GM12878 (cell line): ENCODE results near the gene SPCS3. TPM values are rescaled to one million over a fixed set of nuclear protein-coding genes. Genes with fewer than 3 reads are reported as not detected.

Source experiments
- ATAC-seq: fragments of 200-7000 bp; cut with Tn5 transposase; 3 replicates; pipeline ENCODE4 v1.9.1; 2020; ENCODE audit warnings: mild to moderate bottlenecking, moderate library complexity
- BruUV-seq: library from RNA; stranded (reverse); fragments of 400-500 nt; replicated peaks from 2 replicates; lab custom pipeline; 2021; lab: Mats Ljungman, UMichigan
- CTCF ChIA-PET: fragments of 300-600 bp; sonication (Branson Sonifier 250); formaldehyde crosslinking; extraction: SDS; loops from one replicate; lab custom pipeline; 2021; ENCODE audit warnings: inconsistent platforms; lab: Yijun Ruan, JAX
- POLR2A ChIA-PET: fragments of 350-600 bp; formaldehyde crosslinking; extraction: SDS; loops from one replicate; lab custom pipeline; 2021; ENCODE audit warnings: inconsistent platforms; lab: Charles Lee
- RAD21 ChIA-PET: fragments of 300-600 bp; sonication (Branson Sonifier 250); formaldehyde crosslinking; loops from one replicate; lab custom pipeline; 2023; ENCODE audit warnings: antibody characterized with exemption; ENCODE audit not compliant: unreplicated experiment; lab: Charles Lee
- SMC1A ChIA-PET: fragments of 300-600 bp; sonication (Branson Sonifier 250); formaldehyde crosslinking; loops from one replicate; lab custom pipeline; 2023; ENCODE audit not compliant: unreplicated experiment, uncharacterized antibody; lab: Charles Lee
- DNase-seq: peaks from one replicate; pipeline ENCODE4 v3.0.0-alpha.2; 2011; ENCODE audit warnings: low read depth, low spot score
- FAIRE-seq: peaks from 3 replicates; lab custom pipeline; 2011; peaks lifted over from hg19 to GRCh38; lab: Jason Lieb, UNC
- H2AFZ ChIP-seq: 2 replicates; pipeline ENCODE4 v1.6.0; 2011; ENCODE audit warnings: low read depth, low read length, control low read depth; ENCODE audit not compliant: control insufficient read depth
- H3K27ac ChIP-seq: 2 replicates; pipeline ENCODE4 v1.5.1; 2011; ENCODE audit warnings: control low read depth; ENCODE audit not compliant: control insufficient read depth, insufficient read depth
- H3K27me3 ChIP-seq, 2 experiments: replicated peaks in 1 of 2; 2 replicates each; pipeline versions ENCODE4 v1.6.0 to v1.6.1; 2011; ENCODE audit warnings: low read length in 1 of 2; ENCODE audit not compliant: control insufficient read depth in 2 of 2, insufficient read depth in 2 of 2
- H3K36me3 ChIP-seq, 2 experiments: 2 replicates each; pipeline ENCODE4 v1.5.1; 2011; ENCODE audit warnings: low read length in 1 of 2; ENCODE audit not compliant: control insufficient read depth in 2 of 2, insufficient read depth in 2 of 2
- H3K4me1 ChIP-seq: 2 replicates; pipeline ENCODE4 v1.6.1; 2011; ENCODE audit warnings: mild to moderate bottlenecking, low read length, moderate library complexity, mixed read lengths; ENCODE audit not compliant: control insufficient read depth, insufficient read depth
- H3K4me2 ChIP-seq: 2 replicates; pipeline ENCODE4 v1.6.0; 2011; ENCODE audit warnings: control low read depth; ENCODE audit not compliant: control insufficient read depth, insufficient read depth
- H3K4me3 ChIP-seq: fragments of 200-600 bp; sonication (generic); 2 replicates; pipeline ENCODE4 v1.5.1; 2016
- H3K79me2 ChIP-seq: 2 replicates; pipeline ENCODE4 v1.6.0; 2011; ENCODE audit warnings: low read length; ENCODE audit not compliant: control insufficient read depth, insufficient read depth
- H3K9ac ChIP-seq: 2 replicates; pipeline ENCODE4 v1.8.0; 2011; ENCODE audit warnings: low read length, control low read depth, mixed read lengths; ENCODE audit not compliant: control insufficient read depth, insufficient read depth
- H3K9me3 ChIP-seq: replicated peaks from 3 replicates; pipeline ENCODE4 v1.5.1; 2011; ENCODE audit warnings: mild to moderate bottlenecking, low read length; ENCODE audit not compliant: control insufficient read depth, insufficient read depth
- H4K20me1 ChIP-seq: 2 replicates; pipeline ENCODE4 v1.6.0; 2011; ENCODE audit not compliant: control insufficient read depth, insufficient read depth
- BACH1 ChIP-seq: fragments of 450-650 bp; IDR thresholded peaks from 2 replicates; pipeline ENCODE4 v1.6.1; 2017; ENCODE audit warnings: mild to moderate bottlenecking, borderline replicate concordance
- FOS ChIP-seq: IDR thresholded peaks from 3 replicates; pipeline ENCODE4 v1.6.1; 2011; ENCODE audit warnings: borderline replicate concordance; ENCODE audit not compliant: insufficient read length; ENCODE audit errors: extremely low read depth
- FOXK2 ChIP-seq: fragments of 450-650 bp; IDR thresholded peaks from 2 replicates; pipeline ENCODE4 v1.6.1; 2017; ENCODE audit warnings: mild to moderate bottlenecking, moderate library complexity
- NFXL1 ChIP-seq: fragments of 450-650 bp; IDR thresholded peaks from 2 replicates; pipeline ENCODE4 v1.6.1; 2017; ENCODE audit warnings: antibody characterized with exemption, mild to moderate bottlenecking, borderline replicate concordance
- RCOR1 ChIP-seq: conservative IDR thresholded peaks from 2 replicates; pipeline ENCODE4 v1.6.1; 2012; ENCODE audit warnings: low read depth, low read length, improper control_type of control experiment
- SIX5 ChIP-seq: IDR thresholded peaks from 2 replicates; pipeline ENCODE4 v1.6.1; 2011; ENCODE audit warnings: mild to moderate bottlenecking, low read depth, low read length, moderate library complexity; ENCODE audit not compliant: severe bottlenecking
- SUZ12 ChIP-seq: fragments of 200-600 bp; sonication (generic); IDR thresholded peaks from one replicate; pipeline ENCODE4 v1.6.1; 2018; ENCODE audit warnings: antibody characterized with exemption, mild to moderate bottlenecking; ENCODE audit not compliant: unreplicated experiment
- TBL1XR1 ChIP-seq: IDR thresholded peaks from 2 replicates; pipeline ENCODE4 v1.6.1; 2012; ENCODE audit warnings: low read depth, low read length, improper control_type of control experiment
- WGBS: methylation state at CpG from one replicate; pipeline ENCODE4 v1.1.6; 2016; ENCODE audit warnings: low lambda C conversion rate; ENCODE audit not compliant: insufficient replicate concordance, insufficient coverage; ENCODE audit errors: missing lambda C conversion rate; 5-methylcytosine and 5-hydroxymethylcytosine counted together
- in situ Hi-C: fragments of 300-500 bp; cut with MboI; formaldehyde crosslinking; loops from 9 replicates; pipeline ENCODE4 v1.14.3; 2018; ENCODE audit warnings: mixed read lengths
- intact Hi-C: fragments of 100-400 bp; cut with micrococcal nuclease; formaldehyde crosslinking; loops from one replicate; pipeline ENCODE4 v1.14.2; 2022; ENCODE audit not compliant: unreplicated experiment
- polyA plus RNA-seq, 11 experiments: library from polyadenylated mRNA; depleted of rRNA in 4 of 11; unstranded in 6 of 11; stranded (reverse) in 5 of 11; fragments of >200 nt; fragmentation: Nextera tagmentation in 4 of 11; fragmentation: Illumina TruSeq in 1 of 11; extraction: Ambion mirVana in 4 of 11; extraction: Trizol in 1 of 11; gene quantifications; 1 replicate in 1 of 11; 2 replicates in 10 of 11; pipeline versions ENCODE4 v1.2.1 to v1.2.3, GENCODE V29; 2011 to 2016; ENCODE audit warnings: inconsistent platforms in 2 of 11, missing spikeins in 2 of 11, low read depth in 1 of 11
- total RNA-seq, 4 experiments: library from RNA; depleted of rRNA in 3 of 4; stranded (reverse); fragments of >200 nt in 3 of 4; fragmentation: Illumina TruSeq in 1 of 4; extraction: Trizol in 1 of 4; gene quantifications; 2 replicates each; pipeline versions ENCODE4 v1.2.1 to v1.2.3, GENCODE V29; 2013 to 2021
- TF ChIP-seq, protein P1 (sequence below): IDR thresholded peaks from 2 replicates; pipeline ENCODE4 v1.6.1; 2012; ENCODE audit warnings: mild to moderate bottlenecking, low read depth, low read length
- TF ChIP-seq, protein P2 (sequence below): fragments of 450-650 bp; IDR thresholded peaks from 2 replicates; pipeline ENCODE4 v1.6.1; 2018; ENCODE audit warnings: borderline replicate concordance, mild to moderate bottlenecking; ENCODE audit not compliant: partially characterized antibody
- TF ChIP-seq, protein P3 (sequence below): fragments of 450-650 bp; IDR thresholded peaks from 2 replicates; pipeline ENCODE4 v1.6.1; 2017; ENCODE audit warnings: mild to moderate bottlenecking, low read depth, inconsistent platforms; ENCODE audit not compliant: poor library complexity, severe bottlenecking
- TF ChIP-seq, protein P4 (sequence below): fragments of 450-650 bp; IDR thresholded peaks from 2 replicates; pipeline ENCODE4 v1.6.1; 2017; ENCODE audit warnings: mild to moderate bottlenecking, moderate library complexity

The SPCS3 gene
- total and polyA plus RNA-seq, 10 of the 15 experiments (the other 5 are each of a cell fraction or from before 2014, with no cell fraction given) = 50.0 to 151 (median 76.4) TPM

DNA sequence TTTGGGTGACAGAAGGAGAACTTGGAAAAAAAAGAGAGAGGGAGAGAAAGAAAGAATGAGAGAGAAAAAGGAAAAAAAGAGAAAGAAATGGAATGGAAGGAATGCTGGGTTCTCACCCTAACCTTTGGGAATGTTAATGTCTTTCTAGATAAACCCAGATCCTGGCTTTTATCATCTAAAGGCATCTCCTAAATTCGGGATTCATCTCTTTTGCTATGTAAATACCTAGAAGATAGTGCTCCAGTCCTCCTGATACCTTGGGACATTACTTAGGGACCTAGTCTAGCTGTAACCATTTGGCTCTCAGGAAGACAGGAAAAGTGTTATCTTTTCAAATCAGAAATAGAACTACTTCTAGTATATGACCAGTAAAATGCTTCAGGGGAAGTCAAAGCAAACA is 15.8 kb upstream of the SPCS3 start:
- Histone ChIP-seq H4K20me1 (no peaks in the 10 kb centered on the region), H2AFZ (no peak overlapping the region), H3K4me1 (peaks cover 11% of the 10 kb centered on the region), H3K4me2 (no peak overlapping the region), H3K9ac (no peak overlapping the region), H3K79me2 (no peaks in the 10 kb centered on the region), H3K4me3 (no peak overlapping the region), H3K27me3 (no peaks in the 10 kb centered on the region; a peak in 1 of 4 replicates), H3K27ac (no peak overlapping the region), H3K9me3 (no peaks in the 10 kb centered on the region), H3K36me3 (no peaks in the 10 kb centered on the region)
- WGBS = 0% methylated on average over 1 of the region's 1 CpG
- no TSS peak for BruUV-seq
- intact Hi-C loops = no loop called here
- ChIA-PET SMC1A (no interaction called here), RAD21 (interaction anchor here (1.1 kb wide), 1 partner anchor 37 kb away, joined by 3 read pairs; no protein-coding TSS in a partner anchor), CTCF (no interaction called here), POLR2A (no interaction called here)
- DNase-seq = no peak
- no peak for FAIRE-seq
- ATAC-seq = no peak
- in situ Hi-C loops = no loop called here
- no peak for TF ChIP-seq SIX5
- no peak for TF ChIP-seq RCOR1
- no peak for TF ChIP-seq FOXK2
- TF ChIP-seq, protein P1, sequence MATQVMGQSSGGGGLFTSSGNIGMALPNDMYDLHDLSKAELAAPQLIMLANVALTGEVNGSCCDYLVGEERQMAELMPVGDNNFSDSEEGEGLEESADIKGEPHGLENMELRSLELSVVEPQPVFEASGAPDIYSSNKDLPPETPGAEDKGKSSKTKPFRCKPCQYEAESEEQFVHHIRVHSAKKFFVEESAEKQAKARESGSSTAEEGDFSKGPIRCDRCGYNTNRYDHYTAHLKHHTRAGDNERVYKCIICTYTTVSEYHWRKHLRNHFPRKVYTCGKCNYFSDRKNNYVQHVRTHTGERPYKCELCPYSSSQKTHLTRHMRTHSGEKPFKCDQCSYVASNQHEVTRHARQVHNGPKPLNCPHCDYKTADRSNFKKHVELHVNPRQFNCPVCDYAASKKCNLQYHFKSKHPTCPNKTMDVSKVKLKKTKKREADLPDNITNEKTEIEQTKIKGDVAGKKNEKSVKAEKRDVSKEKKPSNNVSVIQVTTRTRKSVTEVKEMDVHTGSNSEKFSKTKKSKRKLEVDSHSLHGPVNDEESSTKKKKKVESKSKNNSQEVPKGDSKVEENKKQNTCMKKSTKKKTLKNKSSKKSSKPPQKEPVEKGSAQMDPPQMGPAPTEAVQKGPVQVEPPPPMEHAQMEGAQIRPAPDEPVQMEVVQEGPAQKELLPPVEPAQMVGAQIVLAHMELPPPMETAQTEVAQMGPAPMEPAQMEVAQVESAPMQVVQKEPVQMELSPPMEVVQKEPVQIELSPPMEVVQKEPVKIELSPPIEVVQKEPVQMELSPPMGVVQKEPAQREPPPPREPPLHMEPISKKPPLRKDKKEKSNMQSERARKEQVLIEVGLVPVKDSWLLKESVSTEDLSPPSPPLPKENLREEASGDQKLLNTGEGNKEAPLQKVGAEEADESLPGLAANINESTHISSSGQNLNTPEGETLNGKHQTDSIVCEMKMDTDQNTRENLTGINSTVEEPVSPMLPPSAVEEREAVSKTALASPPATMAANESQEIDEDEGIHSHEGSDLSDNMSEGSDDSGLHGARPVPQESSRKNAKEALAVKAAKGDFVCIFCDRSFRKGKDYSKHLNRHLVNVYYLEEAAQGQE = no peak
- no peak for TF ChIP-seq FOS
- TF ChIP-seq TBL1XR1 = no peak
- no peak for TF ChIP-seq SUZ12
- no peak for TF ChIP-seq NFXL1
- TF ChIP-seq, protein P2, sequence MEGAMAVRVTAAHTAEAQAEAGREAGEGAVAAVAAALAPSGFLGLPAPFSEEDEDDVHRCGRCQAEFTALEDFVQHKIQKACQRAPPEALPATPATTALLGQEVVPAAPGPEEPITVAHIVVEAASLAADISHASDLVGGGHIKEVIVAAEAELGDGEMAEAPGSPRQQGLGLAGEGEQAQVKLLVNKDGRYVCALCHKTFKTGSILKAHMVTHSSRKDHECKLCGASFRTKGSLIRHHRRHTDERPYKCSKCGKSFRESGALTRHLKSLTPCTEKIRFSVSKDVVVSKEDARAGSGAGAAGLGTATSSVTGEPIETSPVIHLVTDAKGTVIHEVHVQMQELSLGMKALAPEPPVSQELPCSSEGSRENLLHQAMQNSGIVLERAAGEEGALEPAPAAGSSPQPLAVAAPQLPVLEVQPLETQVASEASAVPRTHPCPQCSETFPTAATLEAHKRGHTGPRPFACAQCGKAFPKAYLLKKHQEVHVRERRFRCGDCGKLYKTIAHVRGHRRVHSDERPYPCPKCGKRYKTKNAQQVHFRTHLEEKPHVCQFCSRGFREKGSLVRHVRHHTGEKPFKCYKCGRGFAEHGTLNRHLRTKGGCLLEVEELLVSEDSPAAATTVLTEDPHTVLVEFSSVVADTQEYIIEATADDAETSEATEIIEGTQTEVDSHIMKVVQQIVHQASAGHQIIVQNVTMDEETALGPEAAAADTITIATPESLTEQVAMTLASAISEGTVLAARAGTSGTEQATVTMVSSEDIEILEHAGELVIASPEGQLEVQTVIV = no peak
- TF ChIP-seq, protein P3, sequence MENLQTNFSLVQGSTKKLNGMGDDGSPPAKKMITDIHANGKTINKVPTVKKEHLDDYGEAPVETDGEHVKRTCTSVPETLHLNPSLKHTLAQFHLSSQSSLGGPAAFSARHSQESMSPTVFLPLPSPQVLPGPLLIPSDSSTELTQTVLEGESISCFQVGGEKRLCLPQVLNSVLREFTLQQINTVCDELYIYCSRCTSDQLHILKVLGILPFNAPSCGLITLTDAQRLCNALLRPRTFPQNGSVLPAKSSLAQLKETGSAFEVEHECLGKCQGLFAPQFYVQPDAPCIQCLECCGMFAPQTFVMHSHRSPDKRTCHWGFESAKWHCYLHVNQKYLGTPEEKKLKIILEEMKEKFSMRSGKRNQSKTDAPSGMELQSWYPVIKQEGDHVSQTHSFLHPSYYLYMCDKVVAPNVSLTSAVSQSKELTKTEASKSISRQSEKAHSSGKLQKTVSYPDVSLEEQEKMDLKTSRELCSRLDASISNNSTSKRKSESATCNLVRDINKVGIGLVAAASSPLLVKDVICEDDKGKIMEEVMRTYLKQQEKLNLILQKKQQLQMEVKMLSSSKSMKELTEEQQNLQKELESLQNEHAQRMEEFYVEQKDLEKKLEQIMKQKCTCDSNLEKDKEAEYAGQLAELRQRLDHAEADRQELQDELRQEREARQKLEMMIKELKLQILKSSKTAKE = no peak
- TF ChIP-seq, protein P4, sequence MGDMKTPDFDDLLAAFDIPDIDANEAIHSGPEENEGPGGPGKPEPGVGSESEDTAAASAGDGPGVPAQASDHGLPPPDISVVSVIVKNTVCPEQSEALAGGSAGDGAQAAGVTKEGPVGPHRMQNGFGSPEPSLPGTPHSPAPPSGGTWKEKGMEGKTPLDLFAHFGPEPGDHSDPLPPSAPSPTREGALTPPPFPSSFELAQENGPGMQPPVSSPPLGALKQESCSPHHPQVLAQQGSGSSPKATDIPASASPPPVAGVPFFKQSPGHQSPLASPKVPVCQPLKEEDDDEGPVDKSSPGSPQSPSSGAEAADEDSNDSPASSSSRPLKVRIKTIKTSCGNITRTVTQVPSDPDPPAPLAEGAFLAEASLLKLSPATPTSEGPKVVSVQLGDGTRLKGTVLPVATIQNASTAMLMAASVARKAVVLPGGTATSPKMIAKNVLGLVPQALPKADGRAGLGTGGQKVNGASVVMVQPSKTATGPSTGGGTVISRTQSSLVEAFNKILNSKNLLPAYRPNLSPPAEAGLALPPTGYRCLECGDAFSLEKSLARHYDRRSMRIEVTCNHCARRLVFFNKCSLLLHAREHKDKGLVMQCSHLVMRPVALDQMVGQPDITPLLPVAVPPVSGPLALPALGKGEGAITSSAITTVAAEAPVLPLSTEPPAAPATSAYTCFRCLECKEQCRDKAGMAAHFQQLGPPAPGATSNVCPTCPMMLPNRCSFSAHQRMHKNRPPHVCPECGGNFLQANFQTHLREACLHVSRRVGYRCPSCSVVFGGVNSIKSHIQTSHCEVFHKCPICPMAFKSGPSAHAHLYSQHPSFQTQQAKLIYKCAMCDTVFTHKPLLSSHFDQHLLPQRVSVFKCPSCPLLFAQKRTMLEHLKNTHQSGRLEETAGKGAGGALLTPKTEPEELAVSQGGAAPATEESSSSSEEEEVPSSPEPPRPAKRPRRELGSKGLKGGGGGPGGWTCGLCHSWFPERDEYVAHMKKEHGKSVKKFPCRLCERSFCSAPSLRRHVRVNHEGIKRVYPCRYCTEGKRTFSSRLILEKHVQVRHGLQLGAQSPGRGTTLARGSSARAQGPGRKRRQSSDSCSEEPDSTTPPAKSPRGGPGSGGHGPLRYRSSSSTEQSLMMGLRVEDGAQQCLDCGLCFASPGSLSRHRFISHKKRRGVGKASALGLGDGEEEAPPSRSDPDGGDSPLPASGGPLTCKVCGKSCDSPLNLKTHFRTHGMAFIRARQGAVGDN = no peak
- no peak for TF ChIP-seq BACH1
